Measurements from ENCODE around the gene SHISAL2B.
"Not testable (repeated sequence)": the region's sequence is repeated elsewhere in the genome, so short reads cannot be mapped to it uniquely, and the experiment has no call there.

The SHISAL2B gene

GRCh38 chr5:64690417-64691151 lies at the start of gene SHISAL2B:
SHISAL2B (plus strand) TSS chr5:64690503; CDS start chr5:64690624, 121 bp downstream.
- no peak for DNase-seq (ENCODE audit: low read depth, low spot score)

GRCh38 chr5:64644831-64645230 lies 45.5 kb upstream of the SHISAL2B start:
- DNase-seq (ENCODE audit: low read depth, low spot score) = no peak

- no peak for DNase-seq (ENCODE audit: low read depth, low spot score)
These were observed 44.1 kb upstream of the SHISAL2B start for GRCh38 chr5:64646169-64646568.

- DNase-seq (ENCODE audit: low read depth, low spot score) = no peak
These were observed 40.8 kb upstream of the SHISAL2B start for GRCh38 chr5:64649512-64649911.

GRCh38 chr5:64653766-64654560 lies 36.3 kb upstream of the SHISAL2B start:
- DNase-seq (ENCODE audit: low read depth, low spot score) = no peak

- no peak for DNase-seq (ENCODE audit: low read depth, low spot score)
These were observed 35.8 kb upstream of the SHISAL2B start for GRCh38 chr5:64654561-64654938.

- DNase-seq (ENCODE audit: low read depth, low spot score) = no peak
These were observed 34.7 kb upstream of the SHISAL2B start for GRCh38 chr5:64655596-64655995.

- no peak for DNase-seq (ENCODE audit: low read depth, low spot score)
These were observed 31.0 kb upstream of the SHISAL2B start for GRCh38 chr5:64659289-64659688.

- not testable (repeated sequence) for DNase-seq (ENCODE audit: low read depth, low spot score)
These were observed 27.1 kb upstream of the SHISAL2B start for GRCh38 chr5:64663181-64663580.

GRCh38 chr5:64665243-64665642 lies 25.1 kb upstream of the SHISAL2B start:
- no peak for DNase-seq (ENCODE audit: low read depth, low spot score)

- DNase-seq (ENCODE audit: low read depth, low spot score) = no peak
These were observed 24.2 kb upstream of the SHISAL2B start for GRCh38 chr5:64666078-64666477.

- DNase-seq (ENCODE audit: low read depth, low spot score) = no peak
These were observed 23.2 kb upstream of the SHISAL2B start for GRCh38 chr5:64667068-64667467.

- DNase-seq (ENCODE audit: low read depth, low spot score) = no peak
These were observed 20.0 kb upstream of the SHISAL2B start for GRCh38 chr5:64670277-64670676.

- DNase-seq (ENCODE audit: low read depth, low spot score) = no peak
These were observed 18.6 kb upstream of the SHISAL2B start for GRCh38 chr5:64671678-64672077.

- DNase-seq (ENCODE audit: low read depth, low spot score) = no peak
These were observed 11.9 kb upstream of the SHISAL2B start for GRCh38 chr5:64678374-64678773.

- no peak for DNase-seq (ENCODE audit: low read depth, low spot score)
These were observed 10.0 kb upstream of the SHISAL2B start for GRCh38 chr5:64680289-64680688.

GRCh38 chr5:64682608-64683007 lies 7.7 kb upstream of the SHISAL2B start:
- DNase-seq (ENCODE audit: low read depth, low spot score) = no peak

- DNase-seq (ENCODE audit: low read depth, low spot score) = no peak
These were observed 4.4 kb upstream of the SHISAL2B start for GRCh38 chr5:64685866-64686265.

GRCh38 chr5:64688391-64688790 lies 1.9 kb upstream of the SHISAL2B start:
- DNase-seq (ENCODE audit: low read depth, low spot score) = no peak

GRCh38 chr5:64688965-64689364 lies 1.3 kb upstream of the SHISAL2B start:
- DNase-seq (ENCODE audit: low read depth, low spot score) = no peak

- DNase-seq (ENCODE audit: low read depth, low spot score) = no peak
These were observed 243 bp upstream of the SHISAL2B start for GRCh38 chr5:64690104-64690416.

GRCh38 chr5:64691291-64691690 lies 988 bp downstream of the SHISAL2B start:
- DNase-seq (ENCODE audit: low read depth, low spot score) = no peak

GRCh38 chr5:64693636-64694035 lies 3.3 kb downstream of the SHISAL2B start:
- no peak for DNase-seq (ENCODE audit: low read depth, low spot score)
